ENCODE data around the gene CLHC1. TPM values are rescaled to one million over a fixed set of nuclear protein-coding genes. Genes with fewer than 3 reads are reported as not detected.
A peak's percentile ranks its signal among the peaks of the same experiment; 100 is the strongest.

The CLHC1 gene
- total and polyA plus RNA-seq, 2 of the 8 experiments (the other 6 are each of a cell fraction or from before 2014, with no cell fraction given) = 2.6 to 10.8 TPM

GRCh38 chr2:55268288-55268906 is 36.3 kb upstream of the CLHC1 start:
- peak overlapping the region; percentile 7 for H3K56ac ChIP-seq (replicated peaks; ENCODE audit: insufficient read length, low read depth, low read length)
- peak overlapping the region; percentile 82 for H3K27ac ChIP-seq (ENCODE audit: low read depth, low read length)
- H3K4ac ChIP-seq (replicated peaks; ENCODE audit: insufficient read length, low read depth, low read length) = no peak overlapping the region
- H4K8ac ChIP-seq (ENCODE audit: extremely low read depth, insufficient read depth, low read length) = peak overlapping the region; percentile 82; the same call in 1 of the 2 replicates
- H3K23me2 ChIP-seq (ENCODE audit: low read depth, low read length) = peaks cover 6% of the 10 kb centered on the region; the same call in 1 of the 2 replicates
- H3K14ac ChIP-seq (ENCODE audit: insufficient read length) = no peak overlapping the region
- no peaks in the 10 kb centered on the region for H3K79me2 ChIP-seq (ENCODE audit: control insufficient read depth in 1 of 2, insufficient read depth in 2 of 2, low read length in 2 of 2)
- no peak overlapping the region for H4K5ac ChIP-seq (ENCODE audit: insufficient read length, low read depth, low read length)
- TF ChIP-seq EP300 (IDR thresholded peaks at IDR 0.05; ENCODE audit: borderline replicate concordance in 1 of 2, low read depth in 2 of 2, low read length in 2 of 2) (no peak), CHD2 (IDR thresholded peaks at IDR 0.05; ENCODE audit: low read length) (no peak), PHF8 (conservative IDR thresholded peaks at IDR 0.05; ENCODE audit: low read depth, low read length) (no peak), TEAD4 (IDR thresholded peaks at IDR 0.05; ENCODE audit: low read depth, low read length) (no peak), CBX8 (IDR thresholded peaks at IDR 0.05; ENCODE audit: borderline replicate concordance, low read depth, low read length) (no peak), RBBP5 (IDR thresholded peaks at IDR 0.05; ENCODE audit: borderline replicate concordance, low read depth, low read length) (no peak), FOSL1 (IDR thresholded peaks at IDR 0.05; ENCODE audit: insufficient read depth, low read depth, low read length) (no peak), KDM5A (IDR thresholded peaks at IDR 0.05; ENCODE audit: low read length) (no peak), SP2 (IDR thresholded peaks at IDR 0.05; ENCODE audit: low read length) (no peak), POU5F1 (IDR thresholded peaks at IDR 0.05; ENCODE audit: low read depth, low read length) (no peak), RXRA (IDR thresholded peaks at IDR 0.05; ENCODE audit: insufficient read depth, low read depth, low read length) (no peak), TAF7 (optimal IDR thresholded peaks at IDR 0.05; ENCODE audit: borderline replicate concordance, low read depth, low read length) (no peak)
- H3K4me2 ChIP-seq (ENCODE audit: insufficient read depth in 1 of 2, low read depth in 2 of 2, low read length in 2 of 2) = peak overlapping the region; percentile 89 to 91
- H3K23ac ChIP-seq (ENCODE audit: insufficient read length) = no peak overlapping the region
- H4K91ac ChIP-seq (replicated peaks; ENCODE audit: insufficient read length, low read length) = peak overlapping the region; percentile 89
- H2BK12ac ChIP-seq (ENCODE audit: low read depth, low read length) = 0 out of 2 replicates have a peak overlapping the region, but pooled peaks have one; percentile 82
- H2AK5ac ChIP-seq (ENCODE audit: low read depth, low read length) = no peak overlapping the region; the same call in 1 of the 2 replicates
- H3K4me3 ChIP-seq (ENCODE audit: extremely low read depth in 1 of 4, insufficient read depth in 2 of 4, low read depth in 3 of 4, low read length in 4 of 4) = peak overlapping the region; percentile 90 to 100 (median 98)
- H2BK15ac ChIP-seq (ENCODE audit: low read length) = no peak overlapping the region
- no peak overlapping the region for H2BK20ac ChIP-seq (ENCODE audit: low read length)
- H3K4me1 ChIP-seq (replicated peaks in 1 of 4; ENCODE audit: control insufficient read depth in 3 of 4, insufficient read depth in 4 of 4, low read length in 3 of 4) = peaks cover 0 to 4% (median under 1%) of the 10 kb centered on the region in 4 experiments; a peak in 1 of 7 replicates
- peaks cover 0 to 22% (median 6%) of the 10 kb centered on the region in 4 experiments; a peak in 4 of 8 replicates for H3K36me3 ChIP-seq (ENCODE audit: control insufficient read depth in 2 of 4, insufficient read depth in 4 of 4, low read length in 3 of 4)
- ChIA-PET CTCF (ENCODE audit: partially characterized antibody) (no interaction called here), POLR2A (ENCODE audit: partially characterized antibody) (interaction anchor here (1.2 to 1.7 kb wide), 4 partner anchors 9 to 36 kb away, joined by 4 to 6 read pairs (median 4); partner anchors contain the start of genes CLHC1 and RPS27A)
- H3K9me3 ChIP-seq (ENCODE audit: insufficient read depth in 2 of 2, low read depth in 1 of 2, low read length in 1 of 2) = no peaks in the 10 kb centered on the region
- H3K18ac ChIP-seq (ENCODE audit: extremely low read depth, low read length) = no peak overlapping the region
- FAIRE-seq = no peak
- H3K9ac ChIP-seq (replicated peaks in 1 of 4; ENCODE audit: extremely low read depth in 1 of 4, low read depth in 3 of 4, low read length in 3 of 4) = peak overlapping the region; percentile 55 to 98 (median 92)
- no peaks in the 10 kb centered on the region for H3K79me1 ChIP-seq (ENCODE audit: low read depth, low read length)
- no peaks in the 10 kb centered on the region for H4K20me1 ChIP-seq (replicated peaks in 1 of 2; ENCODE audit: control insufficient read depth in 1 of 2, insufficient read depth in 2 of 2, low read length in 2 of 2)
- H2AFZ ChIP-seq (ENCODE audit: low read length) = peak overlapping the region; percentile 95; the same call in 1 of the 2 replicates
- no peak overlapping the region for H2BK120ac ChIP-seq (replicated peaks; ENCODE audit: low read depth, low read length)
- WGBS, 2 experiments (ENCODE audit: extremely low coverage in 1 of 2, insufficient coverage in 1 of 2, insufficient read length in 1 of 2, insufficient replicate concordance in 2 of 2, low coverage in 1 of 2, low lambda C conversion rate in 2 of 2, missing lambda C conversion rate in 1 of 2) = 29% methylated on average over 13 of the region's 13 CpGs; no CpG with 5 or more reads in 1 of the 2 experiments
- H2BK5ac ChIP-seq (ENCODE audit: low read depth, low read length) = peak overlapping the region; percentile 97; the same call in 1 of the 2 replicates
- DNase-seq (ENCODE audit: low read depth in 1 of 2, low spot score in 2 of 2) = no peak
- no peaks in the 10 kb centered on the region for H3K27me3 ChIP-seq (replicated peaks in 1 of 4; ENCODE audit: control insufficient read depth in 3 of 4, extremely low read depth in 1 of 4, insufficient read depth in 3 of 4, low read length in 3 of 4)
